HCT116 (cell line): ENCODE measurements around the gene RIMS4.

Experiments used
- ATF3 ChIP-seq: IDR thresholded peaks from 2 replicates; pipeline ENCODE4 v1.6.1; 2012
- CEBPB ChIP-seq: IDR thresholded peaks from 2 replicates; pipeline ENCODE4 v1.6.1; 2012; ENCODE audit warnings: low read depth
- CTCF ChIP-seq, 3 experiments: fragments of 200-600 bp in 1 of 3; sonication (generic) in 1 of 3; IDR thresholded peaks in 2 of 3; conservative IDR thresholded peaks in 1 of 3; 2 replicates each; pipeline ENCODE4 v1.5.1; 2012 to 2017; ENCODE audit warnings: low read depth in 2 of 3, low read length in 2 of 3, antibody characterized with exemption in 1 of 3, borderline replicate concordance in 1 of 3, control low read depth in 1 of 3, mild to moderate bottlenecking in 1 of 3, mixed read lengths in 1 of 3, mixed run types in 1 of 3, moderate library complexity in 1 of 3; ENCODE audit not compliant: insufficient read depth in 1 of 3
- ELF1 ChIP-seq: IDR thresholded peaks from 2 replicates; pipeline ENCODE4 v1.6.1; 2012; ENCODE audit warnings: low read depth, borderline replicate concordance
- EZH2 ChIP-seq: fragments of 200-600 bp; sonication (generic); IDR thresholded peaks from 2 replicates; pipeline ENCODE4 v1.6.1; 2017; ENCODE audit warnings: antibody characterized with exemption, mixed run types
- EZH2phosphoT487 ChIP-seq: fragments of 200-600 bp; IDR thresholded peaks from 2 replicates; pipeline ENCODE4 v1.6.1; 2018; ENCODE audit warnings: antibody characterized with exemption, borderline replicate concordance
- POLR2A ChIP-seq: IDR thresholded peaks from 2 replicates; pipeline ENCODE4 v1.7.0; 2011; ENCODE audit warnings: borderline replicate concordance; ENCODE audit not compliant: insufficient read depth, insufficient read length; ENCODE audit errors: extremely low read depth
- POLR2AphosphoS5 ChIP-seq: IDR thresholded peaks from 2 replicates; pipeline ENCODE4 v1.6.1; 2011; ENCODE audit warnings: mild to moderate bottlenecking, low read depth, low read length, moderate library complexity
- SP1 ChIP-seq: IDR thresholded peaks from 2 replicates; pipeline ENCODE4 v1.6.1; 2012; ENCODE audit warnings: low read depth
- SRF ChIP-seq: IDR thresholded peaks from 2 replicates; pipeline ENCODE4 v1.6.1; 2012; ENCODE audit warnings: low read depth
- YY1 ChIP-seq: IDR thresholded peaks from 2 replicates; pipeline ENCODE4 v1.6.1; 2011; ENCODE audit warnings: low read length, low read depth, moderate library complexity, mild to moderate bottlenecking; ENCODE audit not compliant: insufficient replicate concordance; ENCODE audit errors: extremely low read depth
- ZFX ChIP-seq: fragments of 450-650 bp; IDR thresholded peaks from 2 replicates; pipeline ENCODE4 v1.6.1; 2017
- ZNF274 ChIP-seq: fragments of 200-500 bp; sonication (Bioruptor generic); IDR thresholded peaks from 2 replicates; pipeline ENCODE4 v1.6.1; 2014; ENCODE audit warnings: mild to moderate bottlenecking, low read depth, low read length, inconsistent platforms

GRCh38 chr20:44732327-44732726, 78.0 kb downstream of the RIMS4 start:
- no peak for TF ChIP-seq CTCF (IDR thresholded peaks at IDR 0.05 in 2 of 3, conservative IDR thresholded peaks at IDR 0.05 in 1 of 3; ENCODE audit: borderline replicate concordance in 1 of 3, insufficient read depth in 1 of 3, low read depth in 2 of 3, low read length in 2 of 3)
- no peak for TF ChIP-seq CEBPB
- TF ChIP-seq YY1, result no peak
- TF ChIP-seq SP1, result no peak
- no peak for TF ChIP-seq EZH2phosphoT487
- no peak for TF ChIP-seq SRF
- TF ChIP-seq EZH2, result no peak
- TF ChIP-seq ZFX, result no peak
- no peak for TF ChIP-seq ZNF274
- TF ChIP-seq ELF1, result no peak
- no peak for TF ChIP-seq POLR2A
- no peak for TF ChIP-seq ATF3
- no peak for TF ChIP-seq POLR2AphosphoS5
